GM10847 (cell line): ENCODE measurements around the gene IL20RA.

ENCODE experiments used
- POLR2A ChIP-seq: IDR thresholded peaks from 2 replicates; pipeline ENCODE4 v1.6.1; 2011; ENCODE audit not compliant: insufficient read length; ENCODE audit errors: extremely low read depth

The IL20RA gene

DNA sequence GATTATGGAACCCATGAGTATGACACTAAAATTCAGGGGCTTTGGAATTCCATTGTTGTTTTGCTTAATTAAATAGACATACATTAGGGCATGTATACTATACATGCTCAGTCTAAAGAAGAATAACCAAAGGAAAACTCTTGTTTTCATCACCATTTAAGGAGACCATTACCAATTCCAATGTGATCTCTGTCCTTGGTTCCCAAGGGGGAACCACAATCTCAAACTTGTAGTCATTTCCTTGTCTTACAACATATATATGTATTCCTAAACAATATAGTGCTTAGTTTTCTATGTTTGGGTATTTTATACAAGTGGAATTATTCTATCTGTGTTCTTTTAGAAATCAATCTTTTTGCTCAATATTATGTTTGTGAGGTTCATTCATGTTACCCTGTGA is 49.2 kb downstream of the IL20RA start:
- TF ChIP-seq POLR2A: no peak

DNA sequence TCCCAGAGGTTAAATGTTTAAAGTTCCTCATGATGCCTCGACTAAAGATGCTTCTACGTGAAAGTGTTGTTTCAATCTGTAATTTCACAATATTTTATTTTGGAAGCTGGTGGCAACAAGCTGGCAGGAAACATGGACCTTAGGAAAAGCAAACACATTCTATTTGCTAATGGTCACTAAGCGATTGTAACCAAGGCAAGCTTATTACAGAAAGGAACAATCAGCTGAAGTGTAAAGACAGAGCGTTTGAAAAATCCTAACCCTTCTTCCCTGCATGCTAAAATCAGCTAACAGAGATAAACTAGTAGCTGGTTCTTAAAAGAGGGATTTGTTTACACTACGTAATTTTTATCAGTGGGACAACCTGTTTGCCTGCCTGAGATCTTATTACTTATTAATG is 50.0 kb downstream of the IL20RA start:
- no peak for TF ChIP-seq POLR2A

DNA sequence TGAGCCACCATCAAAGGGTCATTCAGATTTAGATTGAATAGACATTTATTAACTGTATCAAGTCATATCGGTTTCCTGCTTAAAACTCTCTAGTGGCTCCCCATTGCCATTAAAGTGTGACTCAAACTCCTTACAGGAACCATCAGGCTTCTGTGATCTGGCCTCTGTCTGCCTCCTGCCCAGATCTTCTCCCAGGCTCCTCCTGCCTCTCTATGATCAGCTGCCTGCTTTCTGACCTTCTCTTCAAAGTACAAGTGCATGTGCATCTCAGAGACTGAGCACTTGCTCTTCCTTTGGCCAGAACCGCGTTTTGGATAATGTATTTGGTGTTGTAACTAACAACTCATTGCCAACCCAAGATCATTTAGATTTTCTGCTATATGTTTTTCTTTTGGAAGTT is 52.7 kb downstream of the IL20RA start:
- TF ChIP-seq POLR2A: no peak

DNA sequence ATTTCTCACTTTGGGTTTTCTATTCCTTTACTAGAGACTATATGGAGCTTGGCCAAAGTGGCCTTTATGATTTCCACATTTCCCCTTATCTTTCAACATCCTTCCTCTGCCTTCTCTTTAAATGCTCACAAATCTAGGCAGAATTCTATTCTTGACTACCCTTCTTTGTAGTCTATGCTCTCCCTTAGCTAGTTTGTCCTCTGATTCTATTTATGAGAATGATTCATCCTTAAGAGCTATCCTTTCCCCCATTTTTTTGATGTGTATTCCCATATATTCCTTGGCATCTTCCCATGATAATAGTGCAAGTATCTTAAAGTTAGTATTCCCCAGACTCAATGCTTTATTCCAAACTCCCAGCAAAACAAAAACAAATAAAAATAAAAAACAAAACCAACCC is 53.1 kb downstream of the IL20RA start:
- TF ChIP-seq POLR2A: no peak

DNA sequence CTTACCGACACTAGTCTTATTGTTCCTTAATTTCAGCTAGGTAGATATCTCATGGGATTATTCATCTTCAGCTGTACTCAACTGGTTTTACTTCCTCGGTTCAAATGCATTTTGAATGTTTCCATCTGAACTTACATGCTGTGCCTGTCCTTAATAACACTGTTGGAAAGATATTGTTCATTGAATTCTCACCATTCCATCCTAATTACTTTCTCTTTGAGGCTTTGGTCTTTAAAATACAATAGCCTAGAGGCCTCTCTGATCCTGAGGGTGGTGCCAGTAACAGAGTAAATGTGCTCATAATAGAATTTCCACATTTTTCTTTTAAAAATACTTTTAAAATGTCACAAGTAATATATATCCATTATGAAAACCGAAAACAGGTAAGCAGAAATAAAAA is 54.0 kb downstream of the IL20RA start:
- no peak for TF ChIP-seq POLR2A

DNA sequence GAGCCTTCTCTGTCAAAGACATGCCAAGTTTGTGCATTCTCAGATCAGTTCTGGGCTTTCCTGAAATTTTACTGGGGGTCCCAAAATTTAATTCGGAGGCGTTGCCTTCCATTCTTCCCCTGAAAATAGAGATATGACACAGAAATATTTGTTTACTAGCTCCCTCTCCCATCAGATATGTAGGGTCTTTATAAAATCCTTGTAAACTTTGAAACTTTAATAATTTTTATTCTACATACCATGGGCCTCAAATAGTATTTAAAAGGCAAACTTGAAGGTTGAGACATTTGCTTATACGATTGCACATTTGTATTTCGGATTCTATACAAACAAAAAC is 54.6 kb downstream of the IL20RA start:
- no peak for TF ChIP-seq POLR2A

DNA sequence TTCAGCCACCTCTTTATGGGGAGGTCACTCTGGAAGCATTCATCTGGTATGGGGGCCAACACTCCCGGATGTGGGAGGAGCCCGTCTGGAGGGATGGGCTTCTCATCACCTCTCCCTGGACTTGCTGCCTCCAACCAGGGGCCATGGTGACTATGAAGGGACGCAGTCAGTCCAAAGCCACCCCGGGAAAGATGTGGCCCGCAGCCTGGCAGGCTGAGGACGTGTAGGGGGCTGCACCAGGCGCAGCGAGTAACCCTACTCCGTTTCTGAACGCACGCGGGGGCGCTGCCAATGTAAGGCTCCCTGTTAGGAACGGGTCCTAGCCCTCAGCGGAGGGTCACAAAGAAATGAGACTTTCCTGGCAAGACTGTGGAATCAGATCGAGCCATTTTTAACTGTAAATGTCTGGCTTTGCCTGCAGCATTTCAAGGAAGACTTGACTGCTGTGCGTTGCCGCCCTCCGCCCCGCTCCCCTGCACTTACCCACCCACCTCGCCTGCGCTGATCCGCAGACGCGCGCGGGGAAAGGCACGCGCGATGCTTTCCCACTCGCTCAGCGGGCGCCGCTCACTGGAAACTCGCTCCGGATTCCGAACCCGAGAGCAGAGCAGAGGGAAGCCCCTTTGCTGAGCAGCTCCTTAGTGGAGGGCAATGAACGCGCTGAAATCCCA is 55.1 kb downstream of the IL20RA start:
- TF ChIP-seq POLR2A: no peak

DNA sequence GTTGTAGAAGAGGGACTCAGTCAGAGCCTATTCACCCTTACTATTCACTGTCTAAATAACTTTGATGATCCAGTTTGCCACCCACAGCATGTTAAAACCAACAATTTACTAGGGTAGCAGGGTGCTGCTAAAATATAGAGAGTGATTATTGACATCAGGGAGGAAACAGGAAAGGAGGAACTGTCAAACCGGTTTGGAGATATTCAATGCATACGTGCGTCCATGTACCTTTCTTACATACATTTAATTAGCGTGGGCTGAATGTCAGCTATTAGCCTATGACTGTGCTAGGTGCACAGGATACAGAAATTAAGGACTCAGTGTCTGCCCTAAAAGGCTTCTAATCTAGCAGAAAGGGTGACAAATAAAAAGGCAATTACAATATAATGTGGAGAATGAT is 57.2 kb downstream of the IL20RA start:
- TF ChIP-seq POLR2A: no peak

DNA sequence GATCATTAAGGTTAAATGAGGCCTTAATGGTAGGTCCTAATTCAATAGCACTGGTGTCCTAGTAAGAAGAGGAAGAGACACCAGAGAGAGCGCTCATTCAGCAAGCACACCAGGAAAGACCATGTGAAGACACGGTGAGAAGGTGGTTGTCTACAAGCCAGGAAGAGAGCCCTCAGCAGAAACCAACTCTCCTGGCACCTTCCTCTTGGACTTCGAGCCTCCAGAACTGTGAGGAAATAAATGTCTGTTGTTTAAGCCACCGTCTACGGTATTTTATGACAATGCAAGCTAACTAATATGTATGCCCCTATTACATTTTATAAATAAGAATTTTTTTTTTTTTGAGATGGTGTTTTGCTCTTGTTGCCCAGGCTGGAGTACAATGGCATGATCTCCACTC is 59.3 kb downstream of the IL20RA start:
- TF ChIP-seq POLR2A: no peak

DNA sequence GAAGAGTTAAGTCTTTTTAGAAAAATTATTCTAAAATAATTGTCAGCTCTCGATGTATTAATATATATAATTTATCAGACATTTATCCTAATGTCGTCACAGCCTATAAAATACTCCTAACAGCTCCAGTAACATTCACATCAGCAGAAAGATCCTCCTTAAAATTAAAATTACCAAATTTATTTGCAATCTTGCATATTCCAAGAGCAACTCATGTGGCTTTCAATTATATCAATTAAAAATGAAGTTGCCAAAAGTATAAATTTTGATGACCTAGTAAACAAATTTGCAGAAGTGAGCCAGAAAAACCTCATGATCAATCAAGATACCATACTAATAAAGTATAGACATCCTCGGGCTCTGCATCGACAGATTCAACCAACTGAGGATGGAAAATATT is 60.2 kb downstream of the IL20RA start:
- no peak for TF ChIP-seq POLR2A

DNA sequence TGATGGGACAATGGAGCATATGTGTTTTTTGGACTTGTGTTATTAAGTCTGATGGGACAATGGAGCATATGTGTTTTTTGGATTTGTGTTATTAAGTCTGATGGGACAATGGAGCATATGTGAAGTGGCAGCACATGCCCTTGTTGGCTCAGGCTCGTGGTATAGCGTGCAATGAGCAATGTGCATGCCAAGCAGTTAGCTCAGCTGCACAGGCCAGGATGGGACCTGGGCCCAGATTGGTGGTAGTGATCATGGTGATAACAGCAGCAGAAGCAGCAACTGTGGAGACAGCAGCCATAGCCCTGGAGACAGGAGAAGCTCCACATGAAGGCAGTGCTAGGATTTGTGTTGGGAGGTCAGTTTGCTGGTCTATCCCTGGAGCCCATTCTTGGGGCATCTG is 61.1 kb downstream of the IL20RA start:
- TF ChIP-seq POLR2A: no peak

DNA sequence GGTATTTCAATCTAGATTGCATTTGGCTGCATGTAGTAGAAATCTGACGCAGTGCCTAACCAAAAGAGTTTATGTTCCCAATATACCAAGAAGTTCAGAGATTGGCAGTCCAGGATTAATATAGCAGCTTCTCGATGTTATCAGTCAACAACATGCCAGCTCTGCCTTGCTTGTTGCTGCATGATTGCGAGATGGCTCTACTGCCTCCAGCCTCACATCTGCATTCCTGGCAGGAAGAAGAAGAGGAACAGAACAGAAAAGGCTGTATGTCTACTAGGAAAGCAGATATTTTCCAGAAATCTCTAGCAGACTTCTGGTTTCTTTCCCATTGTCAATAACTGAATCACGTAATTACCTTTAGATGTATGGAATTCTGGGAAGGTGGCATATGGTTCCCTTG is 61.8 kb downstream of the IL20RA start:
- no peak for TF ChIP-seq POLR2A

DNA sequence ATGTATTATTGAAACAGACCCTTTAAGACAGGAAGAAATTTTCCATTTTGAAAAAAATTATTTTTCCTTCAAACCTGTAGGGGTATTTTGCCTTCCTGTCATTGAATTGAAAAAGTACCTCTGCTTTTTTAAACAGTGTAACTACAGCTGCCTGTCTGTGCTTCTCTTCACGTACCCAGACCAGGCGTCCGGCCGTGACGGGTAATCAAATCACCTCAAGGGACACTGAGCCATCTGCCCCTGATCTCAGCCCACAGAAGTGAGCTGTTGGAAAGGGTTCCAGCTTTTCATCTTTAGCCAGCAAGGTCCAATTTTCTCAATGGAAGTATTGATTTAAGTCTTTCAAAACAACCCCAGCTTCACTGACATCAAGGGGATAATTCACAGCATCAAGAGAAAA is 64.7 kb downstream of the IL20RA start:
- TF ChIP-seq POLR2A: no peak

DNA sequence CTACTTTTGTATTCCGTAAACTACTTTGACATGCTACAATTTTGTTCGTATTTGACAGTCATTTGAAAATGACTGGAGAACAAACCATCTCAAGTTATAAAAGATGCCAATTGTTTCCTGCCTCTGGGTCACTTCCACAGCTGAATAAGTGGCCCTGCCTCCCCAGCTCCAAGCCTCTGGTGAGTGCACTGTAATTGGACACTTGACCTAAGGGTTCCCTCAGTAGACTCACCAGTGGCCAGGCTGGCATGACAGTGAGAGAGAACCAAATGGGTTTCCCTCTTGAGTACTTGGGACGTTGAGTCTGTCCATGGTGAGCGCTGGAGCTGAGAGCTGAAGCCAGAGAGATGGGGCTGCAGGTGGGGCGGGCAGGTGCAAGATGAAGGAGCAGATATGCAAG is 65.6 kb downstream of the IL20RA start:
- no peak for TF ChIP-seq POLR2A

DNA sequence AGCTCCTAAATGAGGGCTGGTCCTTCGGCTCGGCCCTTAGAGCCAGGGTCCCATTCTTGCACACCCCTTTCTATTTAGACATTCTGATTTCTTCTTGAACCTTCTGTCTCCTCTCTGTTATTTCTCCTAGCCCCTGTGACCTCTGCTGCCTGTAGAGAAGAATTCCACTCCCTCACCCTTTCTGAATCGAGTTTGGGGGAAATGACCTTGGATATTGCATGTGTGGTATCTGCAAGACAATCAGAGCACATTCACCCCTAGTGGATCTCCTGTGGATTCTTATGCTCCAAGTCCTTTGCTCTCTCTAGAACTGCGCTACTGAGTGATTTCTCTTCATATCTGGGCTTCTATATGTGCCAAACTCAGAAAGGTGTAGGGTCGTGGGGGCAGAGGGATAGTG is 67.7 kb downstream of the IL20RA start:
- no peak for TF ChIP-seq POLR2A

DNA sequence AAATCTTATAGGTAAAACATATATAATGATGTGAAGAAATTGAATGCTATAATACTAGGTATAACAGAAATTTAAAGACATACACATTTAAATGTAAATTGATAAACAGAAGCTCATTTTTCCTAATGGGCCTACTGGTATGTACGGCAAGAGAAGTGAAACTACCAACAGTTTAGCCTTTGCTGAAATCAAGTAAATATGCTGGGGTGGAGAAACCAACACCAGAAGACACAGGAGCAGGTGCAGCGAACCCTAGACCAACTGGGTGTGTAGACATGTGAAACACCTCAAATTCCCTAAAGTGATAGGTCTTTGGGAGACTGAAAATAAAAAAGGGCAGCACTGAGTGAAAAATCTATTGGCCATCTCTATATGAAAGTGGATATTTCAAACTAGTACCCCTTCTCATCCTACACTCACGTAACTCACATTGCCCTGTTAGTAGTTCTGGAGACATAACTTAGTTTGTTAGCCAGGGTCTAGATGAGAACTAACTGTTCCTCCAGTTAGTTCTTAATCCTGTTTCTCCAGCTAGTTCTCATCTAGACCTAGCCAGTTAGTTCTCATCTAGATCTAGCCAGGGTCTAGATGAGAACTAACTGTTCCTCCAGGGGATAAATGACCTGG is 69.6 kb downstream of the IL20RA start:
- TF ChIP-seq POLR2A: no peak

DNA sequence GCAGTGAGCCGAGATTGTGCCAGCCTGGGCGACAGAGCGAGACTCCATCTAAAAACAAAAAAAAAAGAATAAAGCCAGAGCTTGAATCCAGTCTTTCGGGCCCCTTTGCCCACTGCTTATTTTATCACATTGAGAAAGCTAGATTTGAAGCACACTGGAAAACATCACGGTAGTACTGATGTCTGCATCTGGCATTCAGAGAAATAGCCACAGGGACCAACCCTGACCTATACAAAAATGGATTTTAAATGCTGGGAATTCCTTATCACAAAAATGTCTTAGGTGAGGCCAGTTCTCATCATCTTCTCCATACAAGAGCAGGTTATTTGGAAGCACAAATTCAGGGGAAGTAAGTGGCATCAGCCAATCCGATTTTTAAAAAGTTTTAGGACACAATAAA is 73.2 kb downstream of the IL20RA start:
- no peak for TF ChIP-seq POLR2A
